DMS53 treated with DMSO at 0.1 percent for 48 hours (cell line): Measurements from ENCODE around the gene OTUD5.
A peak's percentile ranks its signal among the peaks of the same experiment; 100 is the strongest.

Experiments used
- DNase-seq: peaks from one replicate; lab custom pipeline; 2025; ENCODE audit not compliant: unreplicated experiment; lab: John Stamatoyannopoulos, UW

OTUD5 gene

GRCh38 chrX:48974033-48974432, 16.6 kb upstream of the OTUD5 start:
- DNase-seq = no peak

- DNase-seq = peak; percentile 36
Measured at GRCh38 chrX:48972220-48973164, 15.1 kb upstream of the OTUD5 start.

- no peak for DNase-seq
Measured at GRCh38 chrX:48971249-48972219, 14.1 kb upstream of the OTUD5 start, which contains the start of gene KCND1. Gene KCND1 (minus strand): TSS chrX:48971844. CDS start chrX:48970271, 1,573 bp downstream.

GRCh38 chrX:48969471-48969870, 12.1 kb upstream of the OTUD5 start:
- no peak for DNase-seq

- no peak for DNase-seq
Measured at GRCh38 chrX:48968377-48968776, 11.0 kb upstream of the OTUD5 start.

- no peak for DNase-seq
Measured at GRCh38 chrX:48966796-48967579, 9.6 kb upstream of the OTUD5 start.

GRCh38 chrX:48965959-48966358, 8.6 kb upstream of the OTUD5 start:
- no peak for DNase-seq

GRCh38 chrX:48961585-48962091, 4.2 kb upstream of the OTUD5 start:
- no peak for DNase-seq

- DNase-seq = no peak
Measured at GRCh38 chrX:48960291-48960690, 2.9 kb upstream of the OTUD5 start.

GRCh38 chrX:48958635-48959094, 1.3 kb upstream of the OTUD5 start:
- peak; percentile 26 for DNase-seq

- DNase-seq = peak; percentile 98
Measured at GRCh38 chrX:48957827-48958634, 624 bp upstream of the OTUD5 start.

- no peak for DNase-seq
Measured at GRCh38 chrX:48956728-48957414, 536 bp downstream of the OTUD5 start.

GRCh38 chrX:48948589-48948988, 8.8 kb downstream of the OTUD5 start:
- no peak for DNase-seq

- peak; percentile 9 for DNase-seq
Measured at GRCh38 chrX:48945517-48946348, 11.7 kb downstream of the OTUD5 start.

GRCh38 chrX:48942895-48943294, 14.5 kb downstream of the OTUD5 start:
- no peak for DNase-seq

- DNase-seq = no peak
Measured at GRCh38 chrX:48940404-48940955, 16.9 kb downstream of the OTUD5 start.

GRCh38 chrX:48939524-48940228, 17.7 kb downstream of the OTUD5 start:
- DNase-seq = no peak
